ENCODE data around the gene VWA5B2.

Gene VWA5B2

DNA sequence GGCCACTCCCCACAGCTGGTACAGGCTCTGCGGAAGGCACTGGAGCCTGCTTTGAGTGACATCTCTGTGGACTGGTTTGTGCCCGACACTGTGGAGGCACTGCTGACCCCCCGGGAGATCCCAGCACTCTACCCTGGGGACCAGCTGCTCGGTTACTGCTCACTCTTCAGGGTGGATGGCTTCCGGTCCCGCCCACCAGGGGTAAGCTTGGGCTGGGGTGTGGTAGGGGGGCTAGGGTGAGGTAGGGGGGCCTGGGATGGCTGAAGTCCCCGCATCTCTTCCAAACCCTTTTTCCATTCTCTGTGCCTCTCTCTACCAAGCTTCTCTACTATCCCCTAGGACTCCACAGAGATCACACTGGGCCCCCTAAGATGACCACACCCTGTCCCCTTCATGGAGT lies 7.8 kb downstream of the VWA5B2 start:
- peaks cover 7 to 44% of the 10 kb centered on the region in 2 donors for H3K27me3 ChIP-seq (ENCODE audit: control insufficient read depth in 1 of 2, insufficient read depth in 2 of 2, low read length in 2 of 2)
- H3K36me3 ChIP-seq (ENCODE audit: insufficient read depth, low read length): no peaks in the 10 kb centered on the region
- no peaks in the 10 kb centered on the region for H3K4me1 ChIP-seq (ENCODE audit: insufficient read depth, low read length)
- no peak overlapping the region for H3K9ac ChIP-seq (ENCODE audit: low read length)
- no peaks in the 10 kb centered on the region for H3K9me3 ChIP-seq (ENCODE audit: low read length)
- H3K4me3 ChIP-seq (ENCODE audit: low read depth in 1 of 2, low read length in 2 of 2): no peak overlapping the region
- no peak overlapping the region for H3K27ac ChIP-seq (ENCODE audit: low read depth, low read length)

DNA sequence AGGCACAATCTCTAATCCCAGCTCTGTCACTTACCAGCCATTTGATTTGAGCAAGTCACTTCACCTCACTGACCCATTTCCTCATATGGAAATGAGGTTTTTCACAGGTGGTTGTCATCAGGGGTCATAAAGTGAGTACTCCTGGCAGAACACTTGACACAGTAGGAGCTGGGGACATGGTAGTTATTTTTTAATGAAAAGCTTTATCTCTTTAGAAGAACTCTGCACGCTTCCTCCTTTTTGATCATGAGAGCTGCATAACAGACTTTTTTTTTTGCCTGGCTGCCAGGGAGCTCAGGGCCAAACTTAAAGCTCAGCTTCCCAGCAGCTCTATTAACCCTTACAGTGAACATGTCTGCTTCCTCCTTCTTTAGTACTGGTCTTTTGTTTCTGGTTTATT lies 8.4 kb downstream of the VWA5B2 start:
- no peak overlapping the region for H3K4me3 ChIP-seq (ENCODE audit: low read depth in 1 of 2, low read length in 2 of 2)
- H3K36me3 ChIP-seq (ENCODE audit: insufficient read depth, low read length): peaks cover 6% of the 10 kb centered on the region
- no peaks in the 10 kb centered on the region for H3K9me3 ChIP-seq (ENCODE audit: low read length)
- peaks cover 4 to 38% of the 10 kb centered on the region in 2 donors for H3K27me3 ChIP-seq (ENCODE audit: control insufficient read depth in 1 of 2, insufficient read depth in 2 of 2, low read length in 2 of 2)
- H3K27ac ChIP-seq (ENCODE audit: low read depth, low read length): no peak overlapping the region
- H3K9ac ChIP-seq (ENCODE audit: low read length): no peak overlapping the region
- H3K4me1 ChIP-seq (ENCODE audit: insufficient read depth, low read length): no peaks in the 10 kb centered on the region

DNA sequence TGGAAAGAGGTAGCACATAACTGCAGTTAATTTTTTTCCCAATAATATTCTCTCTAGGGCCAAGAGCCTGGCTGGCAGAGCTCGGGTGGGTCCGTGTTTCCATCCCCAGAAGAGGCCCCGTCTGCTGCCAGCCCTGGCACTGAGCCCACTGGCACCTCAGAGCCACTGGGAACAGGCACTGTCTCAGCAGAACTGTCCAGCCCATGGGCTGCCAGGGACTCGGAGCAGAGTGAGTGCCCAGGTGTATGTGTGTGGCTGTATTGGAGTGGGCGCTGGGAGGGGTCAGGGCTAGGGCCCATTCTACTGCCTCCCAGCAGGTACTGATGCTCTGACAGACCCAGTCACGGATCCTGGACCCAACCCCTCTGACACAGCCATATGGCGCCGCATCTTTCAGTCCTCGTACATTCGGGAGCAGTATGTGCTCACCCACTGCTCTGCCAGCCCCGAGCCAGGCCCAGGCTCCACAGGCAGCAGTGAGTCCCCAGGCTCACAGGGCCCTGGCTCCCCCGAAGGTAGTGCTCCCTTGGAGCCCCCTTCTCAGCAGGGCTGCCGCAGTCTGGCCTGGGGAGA lies 8.9 kb downstream of the VWA5B2 start:
- Histone ChIP-seq H3K36me3 (ENCODE audit: insufficient read depth, low read length) (peaks cover 10% of the 10 kb centered on the region), H3K9me3 (ENCODE audit: low read length) (no peaks in the 10 kb centered on the region), H3K27ac (ENCODE audit: low read depth, low read length) (no peak overlapping the region), H3K9ac (ENCODE audit: low read length) (no peak overlapping the region), H3K27me3 (ENCODE audit: control insufficient read depth in 1 of 2, insufficient read depth in 2 of 2, low read length in 2 of 2) (peaks cover 4 to 33% of the 10 kb centered on the region in 2 donors), H3K4me1 (ENCODE audit: insufficient read depth, low read length) (no peaks in the 10 kb centered on the region), H3K4me3 (ENCODE audit: low read depth in 1 of 2, low read length in 2 of 2) (no peak overlapping the region)

DNA sequence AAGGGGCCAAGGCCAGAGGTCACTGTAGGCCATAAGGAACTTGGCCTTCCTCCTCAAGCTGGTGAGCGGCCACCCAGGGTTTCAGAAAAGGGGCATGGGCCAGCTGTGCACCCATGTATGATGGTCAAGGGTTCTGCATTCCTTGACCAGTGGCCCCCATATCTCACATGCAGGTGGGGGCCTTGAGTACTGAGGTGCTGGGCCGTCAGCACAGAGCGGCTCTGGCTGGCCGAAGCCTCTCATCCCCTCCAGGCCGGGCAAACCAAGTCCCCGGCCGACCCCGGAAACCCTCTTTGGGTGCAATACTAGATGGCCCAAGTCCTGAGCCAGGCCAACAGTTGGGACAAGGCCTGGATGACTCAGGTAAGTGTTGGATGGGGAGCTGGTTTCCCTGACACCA lies 9.8 kb downstream of the VWA5B2 start:
- no peak overlapping the region for H3K9ac ChIP-seq (ENCODE audit: low read length)
- no peak overlapping the region for H3K4me3 ChIP-seq (ENCODE audit: low read depth in 1 of 2, low read length in 2 of 2)
- H3K36me3 ChIP-seq (ENCODE audit: insufficient read depth, low read length): peaks cover 19% of the 10 kb centered on the region
- H3K27me3 ChIP-seq (ENCODE audit: control insufficient read depth in 1 of 2, insufficient read depth in 2 of 2, low read length in 2 of 2): peaks cover 4 to 30% of the 10 kb centered on the region in 2 donors
- no peaks in the 10 kb centered on the region for H3K4me1 ChIP-seq (ENCODE audit: insufficient read depth, low read length)
- no peaks in the 10 kb centered on the region for H3K9me3 ChIP-seq (ENCODE audit: low read length)
- no peak overlapping the region for H3K27ac ChIP-seq (ENCODE audit: low read depth, low read length)

DNA sequence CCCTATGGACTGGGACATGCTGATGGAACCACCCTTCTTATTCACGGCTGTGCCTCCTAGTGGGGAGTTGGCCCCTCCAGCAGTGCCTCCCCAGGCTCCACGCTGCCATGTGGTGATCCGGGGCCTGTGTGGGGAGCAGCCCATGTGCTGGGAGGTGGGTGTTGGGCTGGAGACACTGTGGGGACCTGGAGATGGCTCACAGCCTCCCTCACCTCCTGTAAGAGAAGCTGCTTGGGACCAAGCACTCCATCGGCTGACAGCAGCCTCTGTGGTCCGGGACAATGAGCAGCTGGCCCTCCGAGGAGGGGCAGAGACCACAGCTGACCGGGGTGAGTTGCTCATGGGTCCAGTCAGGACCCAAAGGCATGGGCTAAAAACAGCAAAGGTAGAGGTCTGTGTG lies 10.3 kb downstream of the VWA5B2 start:
- Histone ChIP-seq H3K36me3 (ENCODE audit: insufficient read depth, low read length) (peaks cover 24% of the 10 kb centered on the region), H3K4me1 (ENCODE audit: insufficient read depth, low read length) (no peaks in the 10 kb centered on the region), H3K9ac (ENCODE audit: low read length) (no peak overlapping the region), H3K4me3 (ENCODE audit: low read depth in 1 of 2, low read length in 2 of 2) (no peak overlapping the region), H3K9me3 (ENCODE audit: low read length) (no peaks in the 10 kb centered on the region), H3K27me3 (ENCODE audit: control insufficient read depth in 1 of 2, insufficient read depth in 2 of 2, low read length in 2 of 2) (peaks cover 4 to 30% of the 10 kb centered on the region in 2 donors), H3K27ac (ENCODE audit: low read depth, low read length) (no peak overlapping the region)

DNA sequence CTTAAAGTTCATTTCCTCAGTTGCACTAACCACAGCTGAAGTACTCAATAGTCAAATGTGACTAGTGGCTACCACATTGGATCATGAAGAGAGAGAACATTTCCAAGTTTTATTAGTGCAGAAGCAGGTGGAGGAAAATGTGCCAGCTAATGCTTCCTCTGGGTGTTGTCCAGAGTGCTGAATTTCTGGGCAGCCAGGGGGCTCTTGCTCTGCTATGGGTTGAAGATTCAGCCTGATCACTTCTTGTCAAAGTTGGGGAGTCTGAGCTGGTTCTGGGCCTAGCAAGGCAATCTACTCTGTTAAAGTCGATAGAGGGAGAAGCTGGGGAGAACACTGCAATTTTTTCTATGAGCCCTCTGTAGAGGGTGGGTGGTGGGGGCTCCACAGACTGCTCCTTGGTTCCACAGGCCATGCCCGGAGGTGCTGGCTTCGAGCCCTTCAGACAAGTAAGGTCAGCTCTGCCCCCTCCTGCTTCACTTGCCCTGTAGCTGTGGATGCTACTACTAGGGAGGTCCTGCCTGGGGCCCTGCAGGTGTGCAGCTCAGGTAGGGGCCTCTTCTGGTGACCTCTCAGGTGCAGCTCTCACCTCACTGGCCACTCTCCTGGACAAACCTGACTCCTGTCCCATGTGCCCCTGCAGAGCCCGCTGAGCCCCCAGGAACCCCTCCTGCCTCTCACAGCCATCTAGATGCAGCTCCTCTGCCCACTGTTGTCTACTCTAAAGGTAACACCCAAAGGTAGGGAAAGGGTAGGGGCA lies 11.2 kb downstream of the VWA5B2 start:
- H3K4me3 ChIP-seq (ENCODE audit: low read depth in 1 of 2, low read length in 2 of 2): no peak overlapping the region
- H3K9ac ChIP-seq (ENCODE audit: low read length): no peak overlapping the region
- H3K27me3 ChIP-seq (ENCODE audit: control insufficient read depth in 1 of 2, insufficient read depth in 2 of 2, low read length in 2 of 2): peaks cover 4 to 30% of the 10 kb centered on the region in 2 donors
- H3K36me3 ChIP-seq (ENCODE audit: insufficient read depth, low read length): peaks cover 33% of the 10 kb centered on the region
- no peak overlapping the region for H3K27ac ChIP-seq (ENCODE audit: low read depth, low read length)
- no peaks in the 10 kb centered on the region for H3K9me3 ChIP-seq (ENCODE audit: low read length)
- no peaks in the 10 kb centered on the region for H3K4me1 ChIP-seq (ENCODE audit: insufficient read depth, low read length)

DNA sequence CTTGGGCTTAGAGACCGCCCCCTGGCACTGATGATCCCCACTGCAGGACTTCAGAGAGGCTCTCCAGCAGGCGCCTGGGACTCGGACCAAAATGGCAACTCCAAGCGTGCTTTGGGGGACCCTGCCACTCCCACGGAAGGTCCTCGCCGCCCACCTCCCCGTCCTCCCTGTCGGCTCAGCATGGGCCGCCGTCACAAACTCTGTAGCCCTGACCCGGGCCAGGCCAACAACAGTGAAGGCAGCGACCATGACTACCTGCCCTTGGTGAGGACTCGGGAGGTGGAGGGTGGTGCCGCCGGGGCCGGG lies 11.7 kb downstream of the VWA5B2 start:
- Histone ChIP-seq H3K4me3 (ENCODE audit: low read depth in 1 of 2, low read length in 2 of 2) (no peak overlapping the region), H3K27me3 (ENCODE audit: control insufficient read depth in 1 of 2, insufficient read depth in 2 of 2, low read length in 2 of 2) (peaks cover 4 to 30% of the 10 kb centered on the region in 2 donors), H3K36me3 (ENCODE audit: insufficient read depth, low read length) (peaks cover 33% of the 10 kb centered on the region), H3K27ac (ENCODE audit: low read depth, low read length) (no peak overlapping the region), H3K9ac (ENCODE audit: low read length) (no peak overlapping the region), H3K9me3 (ENCODE audit: low read length) (no peaks in the 10 kb centered on the region), H3K4me1 (ENCODE audit: insufficient read depth, low read length) (no peaks in the 10 kb centered on the region)

DNA sequence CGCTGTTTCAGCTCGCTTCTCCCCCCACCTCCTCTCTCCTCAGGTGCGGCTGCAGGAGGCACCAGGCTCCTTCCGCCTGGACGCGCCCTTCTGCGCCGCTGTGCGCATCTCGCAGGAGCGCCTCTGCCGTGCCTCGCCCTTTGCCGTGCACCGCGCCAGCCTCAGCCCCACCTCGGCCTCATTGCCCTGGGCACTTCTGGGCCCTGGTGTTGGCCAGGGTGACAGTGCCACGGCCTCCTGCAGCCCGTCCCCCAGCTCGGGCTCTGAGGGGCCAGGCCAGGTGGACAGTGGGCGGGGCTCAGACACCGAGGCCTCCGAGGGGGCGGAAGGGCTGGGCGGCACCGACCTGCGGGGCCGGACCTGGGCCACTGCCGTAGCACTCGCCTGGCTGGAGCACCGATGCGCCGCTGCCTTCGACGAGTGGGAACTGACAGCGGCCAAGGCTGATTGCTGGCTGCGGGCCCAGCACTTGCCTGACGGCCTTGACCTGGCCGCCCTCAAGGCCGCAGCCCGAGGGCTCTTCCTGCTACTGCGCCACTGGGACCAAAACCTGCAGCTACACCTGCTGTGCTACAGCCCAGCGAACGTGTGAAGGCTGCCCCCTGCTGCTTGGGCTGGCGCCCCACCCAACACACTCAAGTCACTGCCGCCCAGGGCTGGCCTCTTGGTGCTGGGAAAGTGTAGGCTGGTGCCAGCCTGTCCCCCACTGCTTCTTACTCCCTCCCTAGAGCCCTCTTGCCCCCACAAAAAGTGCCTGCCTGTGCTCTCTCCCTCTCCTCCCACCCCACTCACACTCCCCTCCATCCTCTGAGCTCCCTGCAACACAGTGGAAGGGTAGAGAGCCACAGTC lies 12.3 kb downstream of the VWA5B2 start:
- Histone ChIP-seq H3K27ac (ENCODE audit: low read depth, low read length) (no peak overlapping the region), H3K9ac (ENCODE audit: low read length) (no peak overlapping the region), H3K4me3 (ENCODE audit: low read depth in 1 of 2, low read length in 2 of 2) (no peak overlapping the region), H3K27me3 (ENCODE audit: control insufficient read depth in 1 of 2, insufficient read depth in 2 of 2, low read length in 2 of 2) (peaks cover 4 to 30% of the 10 kb centered on the region in 2 donors), H3K4me1 (ENCODE audit: insufficient read depth, low read length) (no peaks in the 10 kb centered on the region), H3K9me3 (ENCODE audit: low read length) (no peaks in the 10 kb centered on the region), H3K36me3 (ENCODE audit: insufficient read depth, low read length) (peaks cover 33% of the 10 kb centered on the region)

DNA sequence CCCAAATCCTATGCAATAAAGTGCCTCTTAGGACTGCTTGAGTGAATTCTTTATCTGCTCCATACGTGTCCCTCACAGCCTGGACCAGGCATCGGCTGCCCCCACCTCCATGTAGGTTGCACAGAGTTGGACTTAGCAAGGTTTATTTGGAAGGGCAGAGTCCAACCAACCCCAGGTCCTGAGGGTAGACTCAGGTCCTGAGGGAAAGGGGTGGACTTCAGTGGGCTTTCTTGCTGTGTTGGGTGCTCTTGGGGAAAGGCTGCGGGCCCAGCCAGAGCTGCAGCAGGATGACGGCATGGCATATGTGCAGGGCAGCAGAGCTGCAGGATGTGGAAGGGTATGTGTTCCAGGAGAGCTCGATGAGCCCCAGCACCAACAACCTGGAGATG lies 12.9 kb downstream of the VWA5B2 start:
- Histone ChIP-seq H3K9ac (ENCODE audit: low read length) (no peak overlapping the region), H3K27ac (ENCODE audit: low read depth, low read length) (no peak overlapping the region), H3K4me1 (ENCODE audit: insufficient read depth, low read length) (no peaks in the 10 kb centered on the region)

DNA sequence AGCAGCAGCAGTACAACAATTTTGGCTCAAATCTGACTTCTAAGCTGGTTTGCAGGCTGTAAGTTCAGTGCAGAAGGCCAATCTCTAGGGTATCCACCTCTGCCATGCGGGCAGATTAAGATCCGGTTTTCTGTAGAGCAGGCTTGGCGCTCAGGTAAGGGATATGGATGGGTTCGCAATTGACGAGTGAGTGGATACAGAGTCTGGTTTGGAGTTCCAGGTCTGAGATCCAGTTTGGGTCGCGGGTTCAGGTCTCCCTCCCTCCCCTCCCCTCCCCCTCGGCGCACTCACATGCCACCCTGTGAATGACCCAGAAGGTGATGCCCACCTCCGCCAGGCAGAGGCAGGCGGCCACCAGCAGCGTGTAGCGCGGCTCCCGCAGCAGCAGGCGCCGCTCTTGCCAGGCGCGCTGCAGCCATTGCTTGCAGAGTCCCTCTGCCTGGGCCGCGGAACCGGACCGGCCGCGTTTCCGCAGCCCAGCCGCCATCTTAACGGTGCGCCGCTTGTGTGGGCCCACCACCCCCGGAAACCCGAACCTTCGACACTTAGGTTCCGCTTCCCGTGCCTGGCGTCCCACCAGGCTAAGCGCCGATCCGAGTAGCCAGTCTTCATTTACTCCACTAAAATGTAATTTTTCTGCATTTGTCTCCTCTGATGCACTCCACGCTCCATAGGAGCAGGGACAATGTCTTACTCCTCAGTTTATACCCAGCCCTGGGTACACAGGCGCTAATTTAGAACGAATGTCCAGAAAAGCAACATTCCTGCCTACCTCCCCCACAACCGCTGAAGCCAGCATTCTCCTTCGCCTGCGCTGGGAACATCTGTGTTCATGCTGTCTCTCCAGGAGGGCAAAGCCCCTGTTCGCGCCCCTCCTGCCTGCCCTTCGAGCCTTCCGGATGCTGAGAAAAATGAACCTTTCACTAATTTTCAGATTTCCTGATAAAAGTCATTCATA lies 19.3 kb downstream of the VWA5B2 start, which contains the start of gene ALG3:
TSS of gene ALG3 (minus strand) at position 509 of the 958 bp plus-strand sequence. CDS start at position 487, 22 bp downstream.
- Histone ChIP-seq H3K27me3 (ENCODE audit: control insufficient read depth in 1 of 2, insufficient read depth in 2 of 2, low read length in 2 of 2) (no peaks in the 10 kb centered on the region), H3K9ac (ENCODE audit: low read length) (peak within 1 kb of the TSS; percentile 81), H3K27ac (ENCODE audit: low read depth, low read length) (peak within 1 kb of the TSS; percentile 94), H3K4me1 (ENCODE audit: insufficient read depth, low read length) (peaks cover 15% of the 10 kb centered on the region), H3K4me3 (ENCODE audit: low read depth in 1 of 2, low read length in 2 of 2) (peak within 1 kb of the TSS; percentile 89 to 92), H3K9me3 (ENCODE audit: low read length) (no peaks in the 10 kb centered on the region), H3K36me3 (ENCODE audit: insufficient read depth, low read length) (peaks cover 19% of the 10 kb centered on the region)

More for the DNA sequence above, 12.9 kb downstream of the VWA5B2 start:
- peaks cover 0 to 30% of the 10 kb centered on the region in 2 donors for H3K27me3 ChIP-seq (ENCODE audit: control insufficient read depth in 1 of 2, insufficient read depth in 2 of 2, low read length in 2 of 2)
- H3K9me3 ChIP-seq (ENCODE audit: low read length): no peaks in the 10 kb centered on the region
- H3K4me3 ChIP-seq (ENCODE audit: low read depth in 1 of 2, low read length in 2 of 2): no peak overlapping the region
- peaks cover 33% of the 10 kb centered on the region for H3K36me3 ChIP-seq (ENCODE audit: insufficient read depth, low read length)
